H54 (cell line): ENCODE data around the gene TTLL13.
"Not testable (repeated sequence)": the region's sequence is repeated elsewhere in the genome, so short reads cannot be mapped to it uniquely, and the experiment has no call there.

Source experiments
- DNase-seq: peaks from one replicate; pipeline ENCODE4 v3.0.0; 2011; ENCODE audit warnings: low spot score, mixed read lengths; ENCODE audit not compliant: insufficient read length
- FAIRE-seq: peaks from 3 replicates; lab custom pipeline; 2011; peaks lifted over from hg19 to GRCh38; lab: Jason Lieb, UNC
- POLR2A ChIP-seq: IDR thresholded peaks from 2 replicates; pipeline ENCODE4 v1.6.1; 2011; ENCODE audit warnings: low read depth, mild to moderate bottlenecking, low read length

TTLL13 gene

DNA sequence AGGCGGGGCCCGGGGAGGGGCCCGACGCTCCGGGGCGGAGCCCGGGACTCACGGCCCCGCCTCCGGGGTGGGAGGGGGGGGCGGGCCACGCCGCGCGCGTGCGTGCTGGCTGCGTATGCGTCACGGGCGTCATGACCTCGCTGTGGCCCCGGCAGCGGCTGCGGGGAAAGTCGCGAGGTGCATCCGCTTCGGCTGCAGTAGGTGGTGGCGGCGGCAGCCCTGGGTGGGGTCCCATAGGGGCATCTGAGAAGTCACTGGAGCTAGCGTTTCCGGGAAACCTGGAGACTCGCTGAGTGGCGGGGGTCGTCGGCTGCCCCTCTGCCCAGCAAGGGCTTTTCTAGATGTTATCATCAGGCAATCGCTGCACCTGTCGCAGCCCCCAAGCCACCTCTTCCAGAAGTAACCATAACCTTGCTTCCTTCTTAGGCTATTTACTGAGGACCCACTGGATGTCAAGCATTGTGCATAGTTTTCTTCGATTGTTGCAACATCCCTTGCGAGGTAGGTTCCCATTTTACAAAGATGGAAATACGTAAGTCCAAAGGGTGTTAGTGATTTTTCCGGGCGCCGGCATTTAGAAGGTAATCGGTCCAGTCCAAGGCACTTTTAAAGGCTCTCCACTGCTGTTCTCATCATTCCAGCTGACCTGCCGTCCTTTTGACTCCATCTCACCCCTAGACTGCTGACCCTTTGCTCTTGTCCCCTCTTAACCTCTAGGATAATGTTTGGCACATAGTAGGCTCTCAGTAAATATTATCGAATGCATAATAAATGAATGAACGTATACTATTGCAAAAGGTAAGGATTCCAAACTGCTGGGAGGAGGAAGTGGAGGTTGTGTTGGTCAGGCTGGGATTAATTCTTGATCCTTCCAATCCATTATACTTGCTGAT is 15.0 kb upstream of the TTLL13 start, which contains the start of gene GDPGP1:
Gene GDPGP1, plus strand, starts transcription at position 114 of the 893 bp plus-strand sequence. CDS start 6,700 bp downstream, outside the sequence.
- FAIRE-seq, result no peak
- DNase-seq, result no peak
- peak; percentile 73 for TF ChIP-seq POLR2A

DNA sequence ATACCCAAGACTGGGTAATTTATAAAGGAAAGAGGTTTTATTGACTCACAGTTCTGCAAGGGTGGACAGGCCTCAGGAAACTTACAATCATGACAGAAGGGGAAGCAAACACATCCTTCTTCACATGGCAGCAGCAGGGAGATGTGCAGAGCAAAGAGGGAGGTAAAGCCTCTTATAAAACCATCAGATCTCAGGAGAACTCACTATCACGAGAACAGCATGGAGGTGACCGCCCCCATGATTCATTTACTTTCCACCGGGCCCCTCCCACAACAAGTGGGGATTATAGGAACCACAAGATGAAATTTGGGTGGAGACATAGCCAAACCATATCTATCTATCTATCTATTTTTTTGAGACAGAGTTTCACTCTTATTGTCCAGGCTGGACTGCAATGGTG is 10.0 kb upstream of the TTLL13 start:
- FAIRE-seq (no peak), DNase-seq (no peak)
- TF ChIP-seq POLR2A, result no peak

DNA sequence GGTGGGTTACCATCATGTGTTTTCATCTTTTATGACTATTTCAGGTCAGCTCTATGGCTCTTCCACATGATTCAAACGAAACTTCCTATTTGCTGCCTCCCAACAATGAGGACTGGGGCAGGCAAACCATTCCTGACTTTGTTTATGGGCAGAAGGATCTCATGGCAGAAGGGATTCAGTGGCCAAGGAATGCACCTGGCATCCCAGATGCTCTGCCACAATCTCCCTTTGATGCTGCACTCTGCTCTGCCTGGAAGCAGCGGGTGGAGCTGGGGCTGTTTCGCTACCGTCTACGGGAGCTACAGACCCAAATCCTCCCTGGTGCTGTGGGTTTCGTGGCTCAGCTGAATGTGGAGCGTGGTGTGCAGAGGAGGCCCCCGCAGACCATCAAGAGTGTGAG is 8.5 kb upstream of the TTLL13 start:
- no peak for FAIRE-seq
- no peak for TF ChIP-seq POLR2A
- DNase-seq, result no peak

DNA sequence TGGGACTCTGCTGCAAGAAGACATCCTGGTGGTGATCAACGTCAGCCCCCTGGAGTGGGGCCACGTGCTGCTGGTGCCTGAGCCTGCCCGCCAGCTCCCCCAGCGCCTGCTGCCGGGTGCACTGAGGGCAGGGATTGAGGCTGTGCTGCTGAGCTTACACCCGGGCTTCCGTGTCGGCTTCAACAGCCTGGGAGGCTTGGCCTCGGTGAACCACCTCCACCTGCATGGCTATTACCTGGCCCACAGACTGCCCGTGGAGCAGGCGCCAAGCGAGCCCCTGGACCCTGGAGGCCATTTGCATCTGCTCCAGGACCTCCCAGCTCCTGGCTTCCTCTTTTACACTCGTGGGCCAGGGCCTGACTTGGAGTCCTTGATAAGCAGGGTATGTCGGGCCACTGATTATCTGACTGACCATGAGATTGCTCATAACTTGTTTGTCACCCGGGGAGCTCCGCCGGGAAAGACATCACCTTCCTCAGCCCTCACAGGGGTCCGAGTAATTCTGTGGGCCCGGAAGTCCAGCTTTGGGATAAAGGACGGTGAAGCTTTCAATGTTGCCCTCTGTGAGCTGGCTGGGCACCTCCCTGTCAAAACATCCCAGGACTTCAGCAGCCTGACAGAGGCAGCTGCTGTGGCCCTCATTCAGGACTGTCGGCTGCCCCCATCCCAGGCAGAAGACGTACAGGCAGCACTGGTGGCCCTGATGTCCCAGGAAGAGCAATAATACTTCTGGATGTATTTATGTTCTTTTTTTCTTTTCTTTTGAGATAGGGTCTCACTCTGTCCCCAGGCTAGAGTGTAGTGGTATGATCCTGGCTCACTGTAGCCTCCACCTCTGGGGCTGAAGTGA is 7.8 kb upstream of the TTLL13 start:
- TF ChIP-seq POLR2A, result no peak
- FAIRE-seq (no peak), DNase-seq (no peak)

DNA sequence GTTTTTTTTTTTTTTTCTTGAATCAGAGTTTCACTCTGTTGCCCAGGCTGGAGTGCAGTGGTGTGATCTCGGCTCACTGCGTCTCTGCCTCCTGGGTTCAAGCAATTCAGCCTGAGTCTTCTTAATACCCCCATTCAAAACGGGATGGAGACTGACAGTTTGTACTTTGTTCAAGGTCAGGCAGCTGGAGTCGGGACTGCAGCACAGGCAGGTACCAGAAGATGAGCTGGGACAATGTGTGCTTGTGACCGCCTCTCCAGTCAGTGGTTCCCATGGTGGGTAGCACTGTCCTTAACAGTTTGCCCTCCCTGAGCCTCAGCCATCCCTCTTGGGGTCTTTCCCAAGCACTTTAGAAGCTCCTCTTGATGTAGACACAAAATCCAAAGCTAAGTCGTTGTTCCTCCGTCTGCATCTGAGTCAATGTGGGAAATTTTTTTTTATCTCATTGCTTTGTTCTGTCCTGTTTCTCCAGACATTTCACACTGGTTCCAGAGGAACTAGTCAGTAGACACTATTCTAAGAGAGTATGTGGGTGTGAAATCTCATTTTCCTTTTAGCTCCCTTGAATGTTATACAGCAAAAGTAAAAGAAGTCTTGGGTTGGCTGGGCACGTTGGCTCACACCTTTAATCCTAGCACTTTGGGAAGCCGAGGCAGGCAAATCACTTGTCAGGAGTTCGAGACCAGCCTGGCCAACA is 5.3 kb upstream of the TTLL13 start:
- DNase-seq (no peak), FAIRE-seq (no peak)
- no peak for TF ChIP-seq POLR2A

DNA sequence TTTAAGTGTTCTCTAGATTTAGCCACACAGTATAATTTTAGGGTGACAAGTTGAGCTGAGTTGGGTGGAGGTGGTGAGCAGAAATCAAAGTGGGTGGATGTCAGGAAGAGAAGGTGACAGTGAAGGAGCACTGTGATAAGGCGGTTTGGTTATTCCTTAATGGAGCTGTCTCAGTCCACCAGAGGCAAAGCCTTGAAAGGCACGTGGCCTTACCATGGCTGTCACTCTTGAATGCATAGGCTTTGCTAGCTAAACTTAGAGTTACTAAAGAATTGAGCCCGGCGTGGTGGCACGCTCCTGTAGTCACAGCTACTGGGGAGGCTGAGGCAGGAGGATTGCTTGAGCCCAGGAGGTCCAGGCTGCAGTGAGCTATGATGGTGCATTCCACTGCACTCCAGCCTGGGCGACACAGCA is 560 bp upstream of the TTLL13 start:
- TF ChIP-seq POLR2A, result no peak
- FAIRE-seq, result no peak
- no peak for DNase-seq

DNA sequence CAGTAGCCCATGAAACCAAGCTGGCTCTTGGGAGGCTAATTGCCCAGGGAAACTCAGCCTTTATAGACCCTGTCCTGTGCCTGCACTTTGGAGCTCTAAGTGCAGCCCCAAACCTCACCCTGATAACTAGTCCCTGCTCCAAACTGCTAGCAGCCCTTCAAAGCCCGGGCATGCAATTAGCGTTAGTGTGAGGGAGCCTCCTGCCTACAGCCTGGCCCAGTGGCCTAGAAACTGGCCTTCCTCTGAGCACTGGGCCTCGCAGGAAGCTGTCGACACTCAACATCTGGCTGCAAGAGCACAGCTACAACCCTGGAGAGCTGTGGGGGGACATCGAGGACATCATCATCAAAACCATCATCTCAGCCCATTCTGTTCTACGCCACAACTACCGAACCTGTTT is 8.4 kb downstream of the TTLL13 start:
- no peak for FAIRE-seq
- no peak for TF ChIP-seq POLR2A
- DNase-seq, result no peak

DNA sequence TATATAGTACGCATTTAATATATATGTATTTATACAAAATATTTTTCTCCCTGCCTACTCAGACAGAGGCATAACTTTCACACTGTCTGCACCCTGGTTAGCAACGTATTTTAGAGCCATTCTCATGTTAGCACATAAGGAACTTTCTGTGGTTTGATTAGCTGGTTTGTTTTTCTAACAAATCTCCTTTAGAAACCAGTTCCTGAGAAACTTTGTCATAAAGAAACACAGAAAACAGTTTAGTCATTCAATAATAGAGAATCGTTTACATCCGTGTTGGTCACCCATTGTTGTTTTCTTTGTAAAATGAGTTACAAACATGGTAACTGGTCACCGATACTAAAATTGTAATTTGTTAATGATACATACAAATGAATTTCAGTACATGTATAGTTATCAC is 10.2 kb downstream of the TTLL13 start:
- DNase-seq (no peak), FAIRE-seq (no peak)
- TF ChIP-seq POLR2A, result no peak

DNA sequence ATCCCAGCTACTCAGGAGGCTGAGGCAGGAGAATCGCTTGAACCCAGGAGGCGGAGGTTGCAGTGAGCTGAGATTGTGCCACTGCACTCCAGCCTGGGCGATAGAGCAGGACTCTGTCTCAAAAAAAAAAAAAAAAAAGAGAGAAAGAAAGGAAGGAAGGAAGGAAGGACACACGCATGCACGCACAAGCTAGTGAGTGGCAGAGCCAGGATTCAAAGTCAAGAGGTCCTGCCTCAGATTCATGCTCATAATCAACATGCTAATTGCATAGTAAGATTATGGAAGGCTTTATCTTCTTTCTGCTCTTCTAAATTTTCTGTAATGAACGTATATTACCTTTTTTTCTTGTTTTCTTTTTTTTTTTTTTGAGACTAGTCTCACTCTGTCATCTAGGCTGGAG is 11.4 kb downstream of the TTLL13 start:
- not testable (repeated sequence) for FAIRE-seq

DNA sequence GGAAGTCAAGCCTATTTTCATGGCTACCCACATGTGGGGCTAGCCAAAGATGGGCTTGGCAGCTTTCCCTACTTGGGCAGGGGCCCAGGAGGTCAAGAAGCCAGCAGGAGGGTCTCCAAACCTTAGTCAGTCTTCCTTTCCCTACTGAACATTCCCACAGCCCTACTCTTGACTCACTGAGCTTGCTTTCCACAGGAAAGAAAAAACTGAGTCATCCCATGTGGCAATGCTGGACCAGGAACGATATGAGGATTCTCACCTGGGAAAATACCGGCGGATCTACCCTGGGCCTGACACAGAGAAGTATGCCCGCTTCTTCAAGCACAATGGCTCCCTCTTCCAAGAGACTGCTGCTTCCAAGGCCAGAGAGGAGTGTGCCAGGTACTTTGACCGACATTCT is 12.5 kb downstream of the TTLL13 start:
- FAIRE-seq (no peak), DNase-seq (no peak)
- TF ChIP-seq POLR2A, result no peak

More for the DNA sequence above, 11.4 kb downstream of the TTLL13 start:
- not testable (repeated sequence) for DNase-seq

DNA sequence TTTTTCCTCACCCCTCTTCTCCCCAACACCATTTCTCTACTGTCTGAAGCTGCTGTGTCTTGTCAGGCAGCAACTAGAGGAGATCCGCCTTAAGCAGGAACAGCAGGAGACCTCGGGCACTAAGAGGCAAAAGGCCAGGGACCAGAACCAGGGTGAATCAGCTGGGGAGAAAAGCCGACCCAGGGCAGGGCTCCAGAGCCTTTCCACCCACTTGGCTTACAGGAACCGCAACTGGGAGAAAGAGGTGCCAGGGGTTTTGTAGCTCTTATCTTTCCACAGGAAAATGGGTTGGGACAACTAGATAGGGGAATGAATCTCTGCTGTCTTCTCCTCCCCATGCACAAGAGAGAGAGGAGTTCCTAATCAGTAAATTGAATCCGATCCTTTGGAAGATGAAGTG is 13.1 kb downstream of the TTLL13 start:
- FAIRE-seq, result no peak
- no peak for DNase-seq
- no peak for TF ChIP-seq POLR2A

DNA sequence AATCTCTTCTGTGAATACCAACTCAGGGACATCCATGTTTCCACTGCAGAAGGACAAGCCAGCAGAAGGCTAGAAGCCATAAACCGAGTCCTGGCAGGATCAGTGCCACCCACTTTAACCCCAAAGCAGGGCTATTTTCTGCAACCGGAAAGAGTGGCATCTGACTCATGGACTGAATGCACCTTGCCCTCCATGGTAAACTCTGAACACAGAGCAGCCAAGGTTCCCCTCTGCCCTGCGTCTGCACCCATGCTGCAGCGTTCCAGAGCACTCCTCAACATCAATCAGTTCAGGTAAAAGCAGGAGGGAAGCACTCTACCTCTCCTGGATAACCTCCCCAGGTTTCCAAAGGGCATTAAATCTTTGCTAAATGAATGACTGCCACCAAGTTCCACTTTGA is 15.3 kb downstream of the TTLL13 start:
- DNase-seq (no peak), FAIRE-seq (no peak)
- TF ChIP-seq POLR2A, result no peak

DNA sequence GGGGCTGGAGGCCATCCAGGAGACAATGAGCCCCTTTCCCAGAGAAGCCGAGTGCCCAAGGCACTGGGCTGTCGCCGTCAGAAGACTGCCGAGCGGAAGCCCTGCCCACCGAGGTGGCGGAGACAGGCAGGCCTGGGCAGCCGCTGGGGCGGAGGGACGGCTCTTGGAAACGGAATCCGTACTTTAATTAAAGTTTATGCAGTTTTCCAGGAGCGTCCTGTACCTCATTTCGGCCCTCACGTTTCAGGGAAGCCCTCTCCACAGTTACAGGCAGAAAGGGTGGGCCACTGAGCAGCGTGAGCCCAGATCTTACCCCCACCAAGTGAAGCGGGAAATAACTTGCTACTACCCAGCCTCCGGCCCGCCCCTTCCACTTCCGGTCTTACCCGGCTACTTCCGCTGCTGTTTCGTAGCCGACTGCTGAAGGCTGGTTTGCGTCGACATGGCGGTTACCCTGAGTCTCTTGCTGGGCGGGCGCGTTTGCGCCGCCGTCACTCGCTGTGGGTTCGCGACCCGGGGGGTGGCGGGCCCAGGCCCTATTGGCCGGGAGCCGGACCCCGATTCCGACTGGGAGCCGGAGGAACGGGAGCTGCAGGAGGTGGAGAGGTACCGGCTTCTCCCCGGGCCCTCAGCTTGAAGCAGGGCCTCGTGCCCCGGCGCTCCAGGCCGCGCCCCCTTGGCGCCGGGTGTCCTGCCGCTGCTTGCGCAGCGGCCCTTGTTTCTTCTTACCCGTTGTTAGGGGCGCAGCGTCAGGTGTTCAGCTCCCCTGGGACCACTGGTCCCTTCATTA is 16.1 kb downstream of the TTLL13 start, which contains the start of gene NGRN:
Gene NGRN, plus strand, starts transcription at position 402 of the 790 bp plus-strand sequence. Its CDS starts 41 bp downstream, at position 443.
- peak; percentile 89 for TF ChIP-seq POLR2A
- FAIRE-seq (no peak), DNase-seq (peak; percentile 63)

DNA sequence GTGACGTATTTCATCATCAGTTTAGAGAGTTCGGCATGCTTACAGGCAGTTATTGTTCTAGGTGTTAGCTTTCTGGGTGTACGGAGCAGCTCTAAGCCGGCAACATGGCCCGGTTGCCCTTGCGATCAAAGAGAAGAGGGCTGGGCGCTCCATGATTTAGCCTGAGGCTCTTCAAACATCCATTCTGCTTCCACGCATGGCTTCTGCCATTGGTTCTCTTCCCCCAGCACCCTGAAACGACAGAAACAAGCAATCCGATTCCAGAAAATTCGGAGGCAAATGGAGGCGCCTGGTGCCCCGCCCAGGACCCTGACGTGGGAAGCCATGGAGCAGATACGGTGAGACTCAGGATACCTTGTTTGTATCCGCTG is 16.7 kb downstream of the TTLL13 start:
- no peak for DNase-seq
- TF ChIP-seq POLR2A, result no peak
- FAIRE-seq, result no peak
